Measurements from ENCODE around the gene DNM3. TPM values are rescaled to one million over a fixed set of nuclear protein-coding genes. Genes with fewer than 3 reads are reported as not detected.
A peak's percentile ranks its signal among the peaks of the same experiment; 100 is the strongest.

The DNM3 gene
- total and polyA plus RNA-seq, 9 of the 15 experiments (the other 6 are each of a cell fraction or from before 2014, with no cell fraction given) = 0.08 to 0.36 (median 0.22) TPM; not detected in 1

DNA sequence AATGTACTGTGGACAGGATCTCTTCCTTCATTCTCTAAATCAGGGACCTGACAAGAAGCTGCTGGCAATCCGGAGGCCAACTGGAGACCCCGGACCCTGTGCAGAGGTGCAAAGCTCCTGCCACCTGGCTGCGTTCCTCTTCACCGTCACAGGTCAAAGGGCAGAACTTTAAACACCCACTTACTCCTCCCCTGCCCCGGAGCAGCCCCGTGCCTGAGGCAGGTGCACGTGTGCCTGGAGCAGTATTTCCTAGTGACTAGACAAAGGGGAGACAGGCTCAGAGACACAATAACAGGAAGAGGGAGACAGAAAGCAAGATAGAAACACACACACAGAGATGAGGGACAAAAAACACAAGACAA is 609.2 kb downstream of the DNM3 start (continued):
- TF ChIP-seq, protein P1, sequence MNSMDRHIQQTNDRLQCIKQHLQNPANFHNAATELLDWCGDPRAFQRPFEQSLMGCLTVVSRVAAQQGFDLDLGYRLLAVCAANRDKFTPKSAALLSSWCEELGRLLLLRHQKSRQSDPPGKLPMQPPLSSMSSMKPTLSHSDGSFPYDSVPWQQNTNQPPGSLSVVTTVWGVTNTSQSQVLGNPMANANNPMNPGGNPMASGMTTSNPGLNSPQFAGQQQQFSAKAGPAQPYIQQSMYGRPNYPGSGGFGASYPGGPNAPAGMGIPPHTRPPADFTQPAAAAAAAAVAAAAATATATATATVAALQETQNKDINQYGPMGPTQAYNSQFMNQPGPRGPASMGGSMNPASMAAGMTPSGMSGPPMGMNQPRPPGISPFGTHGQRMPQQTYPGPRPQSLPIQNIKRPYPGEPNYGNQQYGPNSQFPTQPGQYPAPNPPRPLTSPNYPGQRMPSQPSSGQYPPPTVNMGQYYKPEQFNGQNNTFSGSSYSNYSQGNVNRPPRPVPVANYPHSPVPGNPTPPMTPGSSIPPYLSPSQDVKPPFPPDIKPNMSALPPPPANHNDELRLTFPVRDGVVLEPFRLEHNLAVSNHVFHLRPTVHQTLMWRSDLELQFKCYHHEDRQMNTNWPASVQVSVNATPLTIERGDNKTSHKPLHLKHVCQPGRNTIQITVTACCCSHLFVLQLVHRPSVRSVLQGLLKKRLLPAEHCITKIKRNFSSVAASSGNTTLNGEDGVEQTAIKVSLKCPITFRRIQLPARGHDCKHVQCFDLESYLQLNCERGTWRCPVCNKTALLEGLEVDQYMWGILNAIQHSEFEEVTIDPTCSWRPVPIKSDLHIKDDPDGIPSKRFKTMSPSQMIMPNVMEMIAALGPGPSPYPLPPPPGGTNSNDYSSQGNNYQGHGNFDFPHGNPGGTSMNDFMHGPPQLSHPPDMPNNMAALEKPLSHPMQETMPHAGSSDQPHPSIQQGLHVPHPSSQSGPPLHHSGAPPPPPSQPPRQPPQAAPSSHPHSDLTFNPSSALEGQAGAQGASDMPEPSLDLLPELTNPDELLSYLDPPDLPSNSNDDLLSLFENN (IDR thresholded peaks at IDR 0.05; ENCODE audit: low read depth in 2 of 2, low read length in 2 of 2) = no peak
- TF ChIP-seq, protein P2, sequence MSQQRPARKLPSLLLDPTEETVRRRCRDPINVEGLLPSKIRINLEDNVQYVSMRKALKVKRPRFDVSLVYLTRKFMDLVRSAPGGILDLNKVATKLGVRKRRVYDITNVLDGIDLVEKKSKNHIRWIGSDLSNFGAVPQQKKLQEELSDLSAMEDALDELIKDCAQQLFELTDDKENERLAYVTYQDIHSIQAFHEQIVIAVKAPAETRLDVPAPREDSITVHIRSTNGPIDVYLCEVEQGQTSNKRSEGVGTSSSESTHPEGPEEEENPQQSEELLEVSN (IDR thresholded peaks at IDR 0.05; ENCODE audit: borderline replicate concordance in 1 of 2, extremely low read depth in 1 of 2, insufficient read depth in 1 of 2, insufficient read length in 1 of 2, low read depth in 1 of 2, low read length in 1 of 2, poor library complexity in 1 of 2, severe bottlenecking in 1 of 2) = peak in 1 of 2 experiments; percentile 11
- no peak for TF ChIP-seq SP1 (CRISPR knock-in tag; IDR thresholded peaks at IDR 0.05)
- TF ChIP-seq, protein P3, sequence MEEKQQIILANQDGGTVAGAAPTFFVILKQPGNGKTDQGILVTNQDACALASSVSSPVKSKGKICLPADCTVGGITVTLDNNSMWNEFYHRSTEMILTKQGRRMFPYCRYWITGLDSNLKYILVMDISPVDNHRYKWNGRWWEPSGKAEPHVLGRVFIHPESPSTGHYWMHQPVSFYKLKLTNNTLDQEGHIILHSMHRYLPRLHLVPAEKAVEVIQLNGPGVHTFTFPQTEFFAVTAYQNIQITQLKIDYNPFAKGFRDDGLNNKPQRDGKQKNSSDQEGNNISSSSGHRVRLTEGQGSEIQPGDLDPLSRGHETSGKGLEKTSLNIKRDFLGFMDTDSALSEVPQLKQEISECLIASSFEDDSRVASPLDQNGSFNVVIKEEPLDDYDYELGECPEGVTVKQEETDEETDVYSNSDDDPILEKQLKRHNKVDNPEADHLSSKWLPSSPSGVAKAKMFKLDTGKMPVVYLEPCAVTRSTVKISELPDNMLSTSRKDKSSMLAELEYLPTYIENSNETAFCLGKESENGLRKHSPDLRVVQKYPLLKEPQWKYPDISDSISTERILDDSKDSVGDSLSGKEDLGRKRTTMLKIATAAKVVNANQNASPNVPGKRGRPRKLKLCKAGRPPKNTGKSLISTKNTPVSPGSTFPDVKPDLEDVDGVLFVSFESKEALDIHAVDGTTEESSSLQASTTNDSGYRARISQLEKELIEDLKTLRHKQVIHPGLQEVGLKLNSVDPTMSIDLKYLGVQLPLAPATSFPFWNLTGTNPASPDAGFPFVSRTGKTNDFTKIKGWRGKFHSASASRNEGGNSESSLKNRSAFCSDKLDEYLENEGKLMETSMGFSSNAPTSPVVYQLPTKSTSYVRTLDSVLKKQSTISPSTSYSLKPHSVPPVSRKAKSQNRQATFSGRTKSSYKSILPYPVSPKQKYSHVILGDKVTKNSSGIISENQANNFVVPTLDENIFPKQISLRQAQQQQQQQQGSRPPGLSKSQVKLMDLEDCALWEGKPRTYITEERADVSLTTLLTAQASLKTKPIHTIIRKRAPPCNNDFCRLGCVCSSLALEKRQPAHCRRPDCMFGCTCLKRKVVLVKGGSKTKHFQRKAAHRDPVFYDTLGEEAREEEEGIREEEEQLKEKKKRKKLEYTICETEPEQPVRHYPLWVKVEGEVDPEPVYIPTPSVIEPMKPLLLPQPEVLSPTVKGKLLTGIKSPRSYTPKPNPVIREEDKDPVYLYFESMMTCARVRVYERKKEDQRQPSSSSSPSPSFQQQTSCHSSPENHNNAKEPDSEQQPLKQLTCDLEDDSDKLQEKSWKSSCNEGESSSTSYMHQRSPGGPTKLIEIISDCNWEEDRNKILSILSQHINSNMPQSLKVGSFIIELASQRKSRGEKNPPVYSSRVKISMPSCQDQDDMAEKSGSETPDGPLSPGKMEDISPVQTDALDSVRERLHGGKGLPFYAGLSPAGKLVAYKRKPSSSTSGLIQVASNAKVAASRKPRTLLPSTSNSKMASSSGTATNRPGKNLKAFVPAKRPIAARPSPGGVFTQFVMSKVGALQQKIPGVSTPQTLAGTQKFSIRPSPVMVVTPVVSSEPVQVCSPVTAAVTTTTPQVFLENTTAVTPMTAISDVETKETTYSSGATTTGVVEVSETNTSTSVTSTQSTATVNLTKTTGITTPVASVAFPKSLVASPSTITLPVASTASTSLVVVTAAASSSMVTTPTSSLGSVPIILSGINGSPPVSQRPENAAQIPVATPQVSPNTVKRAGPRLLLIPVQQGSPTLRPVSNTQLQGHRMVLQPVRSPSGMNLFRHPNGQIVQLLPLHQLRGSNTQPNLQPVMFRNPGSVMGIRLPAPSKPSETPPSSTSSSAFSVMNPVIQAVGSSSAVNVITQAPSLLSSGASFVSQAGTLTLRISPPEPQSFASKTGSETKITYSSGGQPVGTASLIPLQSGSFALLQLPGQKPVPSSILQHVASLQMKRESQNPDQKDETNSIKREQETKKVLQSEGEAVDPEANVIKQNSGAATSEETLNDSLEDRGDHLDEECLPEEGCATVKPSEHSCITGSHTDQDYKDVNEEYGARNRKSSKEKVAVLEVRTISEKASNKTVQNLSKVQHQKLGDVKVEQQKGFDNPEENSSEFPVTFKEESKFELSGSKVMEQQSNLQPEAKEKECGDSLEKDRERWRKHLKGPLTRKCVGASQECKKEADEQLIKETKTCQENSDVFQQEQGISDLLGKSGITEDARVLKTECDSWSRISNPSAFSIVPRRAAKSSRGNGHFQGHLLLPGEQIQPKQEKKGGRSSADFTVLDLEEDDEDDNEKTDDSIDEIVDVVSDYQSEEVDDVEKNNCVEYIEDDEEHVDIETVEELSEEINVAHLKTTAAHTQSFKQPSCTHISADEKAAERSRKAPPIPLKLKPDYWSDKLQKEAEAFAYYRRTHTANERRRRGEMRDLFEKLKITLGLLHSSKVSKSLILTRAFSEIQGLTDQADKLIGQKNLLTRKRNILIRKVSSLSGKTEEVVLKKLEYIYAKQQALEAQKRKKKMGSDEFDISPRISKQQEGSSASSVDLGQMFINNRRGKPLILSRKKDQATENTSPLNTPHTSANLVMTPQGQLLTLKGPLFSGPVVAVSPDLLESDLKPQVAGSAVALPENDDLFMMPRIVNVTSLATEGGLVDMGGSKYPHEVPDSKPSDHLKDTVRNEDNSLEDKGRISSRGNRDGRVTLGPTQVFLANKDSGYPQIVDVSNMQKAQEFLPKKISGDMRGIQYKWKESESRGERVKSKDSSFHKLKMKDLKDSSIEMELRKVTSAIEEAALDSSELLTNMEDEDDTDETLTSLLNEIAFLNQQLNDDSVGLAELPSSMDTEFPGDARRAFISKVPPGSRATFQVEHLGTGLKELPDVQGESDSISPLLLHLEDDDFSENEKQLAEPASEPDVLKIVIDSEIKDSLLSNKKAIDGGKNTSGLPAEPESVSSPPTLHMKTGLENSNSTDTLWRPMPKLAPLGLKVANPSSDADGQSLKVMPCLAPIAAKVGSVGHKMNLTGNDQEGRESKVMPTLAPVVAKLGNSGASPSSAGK (IDR thresholded peaks at IDR 0.05) = peak; percentile 40
- TF ChIP-seq, protein P4, sequence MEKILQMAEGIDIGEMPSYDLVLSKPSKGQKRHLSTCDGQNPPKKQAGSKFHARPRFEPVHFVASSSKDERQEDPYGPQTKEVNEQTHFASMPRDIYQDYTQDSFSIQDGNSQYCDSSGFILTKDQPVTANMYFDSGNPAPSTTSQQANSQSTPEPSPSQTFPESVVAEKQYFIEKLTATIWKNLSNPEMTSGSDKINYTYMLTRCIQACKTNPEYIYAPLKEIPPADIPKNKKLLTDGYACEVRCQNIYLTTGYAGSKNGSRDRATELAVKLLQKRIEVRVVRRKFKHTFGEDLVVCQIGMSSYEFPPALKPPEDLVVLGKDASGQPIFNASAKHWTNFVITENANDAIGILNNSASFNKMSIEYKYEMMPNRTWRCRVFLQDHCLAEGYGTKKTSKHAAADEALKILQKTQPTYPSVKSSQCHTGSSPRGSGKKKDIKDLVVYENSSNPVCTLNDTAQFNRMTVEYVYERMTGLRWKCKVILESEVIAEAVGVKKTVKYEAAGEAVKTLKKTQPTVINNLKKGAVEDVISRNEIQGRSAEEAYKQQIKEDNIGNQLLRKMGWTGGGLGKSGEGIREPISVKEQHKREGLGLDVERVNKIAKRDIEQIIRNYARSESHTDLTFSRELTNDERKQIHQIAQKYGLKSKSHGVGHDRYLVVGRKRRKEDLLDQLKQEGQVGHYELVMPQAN (IDR thresholded peaks at IDR 0.05; ENCODE audit: borderline replicate concordance) = 0 out of 2 replicates have a peak, but pooled peaks have one; percentile 26
- no peak for TF ChIP-seq CC2D1A (IDR thresholded peaks at IDR 0.05)
